ENCODE measurements around the gene EEF2KMT.

DNA sequence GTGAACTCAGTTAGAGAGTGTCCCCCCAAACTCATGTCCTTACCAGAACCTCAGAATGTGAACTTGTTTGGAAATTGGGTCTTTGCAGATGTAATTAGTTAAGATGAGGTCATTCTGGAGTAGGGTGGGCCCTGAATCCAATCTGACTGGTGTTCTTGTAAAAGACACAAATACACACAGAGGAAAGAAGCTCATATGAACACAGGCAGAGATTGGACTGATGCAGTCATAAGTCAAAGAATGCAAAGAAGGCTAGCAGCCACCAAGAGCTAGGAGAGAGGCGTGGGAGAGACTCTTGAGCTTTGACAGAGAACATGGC lies 61.7 kb downstream of the EEF2KMT start:
- TF ChIP-seq, protein P1, sequence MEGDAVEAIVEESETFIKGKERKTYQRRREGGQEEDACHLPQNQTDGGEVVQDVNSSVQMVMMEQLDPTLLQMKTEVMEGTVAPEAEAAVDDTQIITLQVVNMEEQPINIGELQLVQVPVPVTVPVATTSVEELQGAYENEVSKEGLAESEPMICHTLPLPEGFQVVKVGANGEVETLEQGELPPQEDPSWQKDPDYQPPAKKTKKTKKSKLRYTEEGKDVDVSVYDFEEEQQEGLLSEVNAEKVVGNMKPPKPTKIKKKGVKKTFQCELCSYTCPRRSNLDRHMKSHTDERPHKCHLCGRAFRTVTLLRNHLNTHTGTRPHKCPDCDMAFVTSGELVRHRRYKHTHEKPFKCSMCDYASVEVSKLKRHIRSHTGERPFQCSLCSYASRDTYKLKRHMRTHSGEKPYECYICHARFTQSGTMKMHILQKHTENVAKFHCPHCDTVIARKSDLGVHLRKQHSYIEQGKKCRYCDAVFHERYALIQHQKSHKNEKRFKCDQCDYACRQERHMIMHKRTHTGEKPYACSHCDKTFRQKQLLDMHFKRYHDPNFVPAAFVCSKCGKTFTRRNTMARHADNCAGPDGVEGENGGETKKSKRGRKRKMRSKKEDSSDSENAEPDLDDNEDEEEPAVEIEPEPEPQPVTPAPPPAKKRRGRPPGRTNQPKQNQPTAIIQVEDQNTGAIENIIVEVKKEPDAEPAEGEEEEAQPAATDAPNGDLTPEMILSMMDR (IDR thresholded peaks at IDR 0.05 in 8 of 11, conservative IDR thresholded peaks at IDR 0.05 in 3 of 11), result no peak
- no peak for TF ChIP-seq POLR2A (IDR thresholded peaks at IDR 0.05)
- TF ChIP-seq POLR2AphosphoS5 (IDR thresholded peaks at IDR 0.05), result no peak
